Caco-2 (cell line): ENCODE results near the gene OR6X1. TPM values are rescaled to one million over a fixed set of nuclear protein-coding genes. Genes with fewer than 3 reads are reported as not detected.
"Not testable (repeated sequence)": the region's sequence is repeated elsewhere in the genome, so short reads cannot be mapped to it uniquely, and the experiment has no call there.

ENCODE experiments used
- BruUV-seq: library from RNA; stranded (reverse); fragments of 400-500 nt; replicated peaks from 2 replicates; lab custom pipeline; 2021; lab: Mats Ljungman, UMichigan
- CTCF ChIA-PET: fragments of 300-600 bp; sonication (Branson Sonifier 250); formaldehyde crosslinking; loops from one replicate; lab custom pipeline; 2022; ENCODE audit warnings: antibody characterized with exemption; lab: Charles Lee
- POLR2A ChIA-PET: fragments of 300-600 bp; sonication (Branson Sonifier 250); formaldehyde crosslinking; loops from one replicate; lab custom pipeline; 2022; ENCODE audit warnings: antibody characterized with exemption; lab: Charles Lee
- DNase-seq, 2 experiments: peaks; one replicate each; pipeline versions ENCODE4 v3.0.0 to v3.0.0-alpha.2; 2020 to 2022
- H3K27me3 ChIP-seq: replicated peaks from 2 replicates; pipeline ENCODE4 v1.6.0; 2011; ENCODE audit warnings: low read length; ENCODE audit not compliant: control insufficient read depth, insufficient read depth
- H3K36me3 ChIP-seq: 2 replicates; pipeline ENCODE4 v1.5.1; 2011; ENCODE audit warnings: low read length; ENCODE audit not compliant: control insufficient read depth, insufficient read depth
- H3K4me1 ChIP-seq: fragments of 250-450 bp; sonication (Bioruptor Pico); 2 replicates; pipeline ENCODE4 v1.5.1; 2020; ENCODE audit warnings: mild to moderate bottlenecking
- H3K4me3 ChIP-seq: 2 replicates; pipeline ENCODE4 v1.5.1; 2011; ENCODE audit warnings: low read depth, mild to moderate bottlenecking, control low read depth, low read length
- H3K9me3 ChIP-seq: fragments of 250-450 bp; sonication (Bioruptor Pico); 2 replicates; pipeline ENCODE4 v1.5.1; 2020; ENCODE audit warnings: mild to moderate bottlenecking, moderate library complexity
- H3K27ac Mint-ChIP-seq: one replicate; pipeline ENCODE4 v1.8.0; 2022; ENCODE audit warnings: mixed read lengths; ENCODE audit not compliant: unreplicated experiment
- H3K27me3 Mint-ChIP-seq: one replicate; pipeline ENCODE4 v1.8.0; 2022; ENCODE audit warnings: mixed read lengths; ENCODE audit not compliant: insufficient read depth, unreplicated experiment
- H3K36me3 Mint-ChIP-seq: one replicate; pipeline ENCODE4 v1.8.0; 2022; ENCODE audit warnings: mild to moderate bottlenecking, mixed read lengths; ENCODE audit not compliant: insufficient read depth, unreplicated experiment
- H3K4me1 Mint-ChIP-seq: one replicate; pipeline ENCODE4 v1.8.0; 2022; ENCODE audit warnings: low read depth, mixed read lengths; ENCODE audit not compliant: unreplicated experiment
- H3K4me3 Mint-ChIP-seq: one replicate; pipeline ENCODE4 v1.8.0; 2022; ENCODE audit warnings: mild to moderate bottlenecking, moderate library complexity, mixed read lengths; ENCODE audit not compliant: unreplicated experiment
- H3K9me3 Mint-ChIP-seq: one replicate; pipeline ENCODE4 v1.8.0; 2022; ENCODE audit warnings: mixed read lengths; ENCODE audit not compliant: unreplicated experiment
- intact Hi-C: fragments of 100-400 bp; cut with micrococcal nuclease; formaldehyde crosslinking; loops from one replicate; pipeline ENCODE4 v1.10.0; 2022; ENCODE audit not compliant: unreplicated experiment
- total RNA-seq: library from RNA; stranded (reverse); gene quantifications from 2 replicates; pipeline ENCODE4 v1.2.3, GENCODE V29; 2022
- TF ChIP-seq, protein P1 (sequence below), 2 experiments: fragments of 200-600 bp in 1 of 2; IDR thresholded peaks; 1 replicate in 1 of 2; 2 replicates in 1 of 2; pipeline versions ENCODE4 v1.5.1 to v1.8.0; 2011 to 2022; ENCODE audit warnings: antibody characterized with exemption in 1 of 2, control low read depth in 1 of 2, inconsistent platforms in 1 of 2, low read depth in 1 of 2, low read length in 1 of 2, mild to moderate bottlenecking in 1 of 2, moderate library complexity in 1 of 2; ENCODE audit not compliant: insufficient read depth in 1 of 2, severe bottlenecking in 1 of 2, unreplicated experiment in 1 of 2

Gene OR6X1
- total RNA-seq, 1 experiment from 2014 or later = not detected

DNA sequence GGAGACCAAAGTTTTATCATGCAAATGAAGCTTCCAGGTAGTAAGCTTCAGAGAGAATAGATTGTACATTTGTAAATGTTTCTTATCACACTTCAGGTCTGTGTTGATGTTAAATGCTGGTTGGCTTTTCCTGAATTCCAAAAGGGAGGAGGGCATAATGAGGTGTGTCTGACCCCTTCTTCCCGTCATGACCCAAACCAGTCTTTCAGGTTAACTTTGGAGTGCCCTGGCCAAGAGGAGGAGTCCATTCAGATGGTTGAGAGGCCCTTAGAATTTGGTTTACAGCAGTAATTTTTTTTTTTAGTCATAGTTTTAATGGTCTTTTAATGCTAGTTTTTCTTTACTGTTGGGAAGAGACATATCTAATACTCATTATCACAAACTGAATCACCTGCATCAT is 2.5 kb downstream of the OR6X1 start:
- ChIA-PET POLR2A (no interaction called here), CTCF (no interaction called here)
- no peaks in the 10 kb centered on the region for H3K36me3 ChIP-seq
- TF ChIP-seq, protein P1, sequence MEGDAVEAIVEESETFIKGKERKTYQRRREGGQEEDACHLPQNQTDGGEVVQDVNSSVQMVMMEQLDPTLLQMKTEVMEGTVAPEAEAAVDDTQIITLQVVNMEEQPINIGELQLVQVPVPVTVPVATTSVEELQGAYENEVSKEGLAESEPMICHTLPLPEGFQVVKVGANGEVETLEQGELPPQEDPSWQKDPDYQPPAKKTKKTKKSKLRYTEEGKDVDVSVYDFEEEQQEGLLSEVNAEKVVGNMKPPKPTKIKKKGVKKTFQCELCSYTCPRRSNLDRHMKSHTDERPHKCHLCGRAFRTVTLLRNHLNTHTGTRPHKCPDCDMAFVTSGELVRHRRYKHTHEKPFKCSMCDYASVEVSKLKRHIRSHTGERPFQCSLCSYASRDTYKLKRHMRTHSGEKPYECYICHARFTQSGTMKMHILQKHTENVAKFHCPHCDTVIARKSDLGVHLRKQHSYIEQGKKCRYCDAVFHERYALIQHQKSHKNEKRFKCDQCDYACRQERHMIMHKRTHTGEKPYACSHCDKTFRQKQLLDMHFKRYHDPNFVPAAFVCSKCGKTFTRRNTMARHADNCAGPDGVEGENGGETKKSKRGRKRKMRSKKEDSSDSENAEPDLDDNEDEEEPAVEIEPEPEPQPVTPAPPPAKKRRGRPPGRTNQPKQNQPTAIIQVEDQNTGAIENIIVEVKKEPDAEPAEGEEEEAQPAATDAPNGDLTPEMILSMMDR (IDR thresholded peaks at IDR 0.05; ENCODE audit: insufficient read depth in 1 of 2, low read depth in 1 of 2, low read length in 1 of 2, severe bottlenecking in 1 of 2, unreplicated experiment in 1 of 2) = no peak
- H3K4me1 ChIP-seq = 0 out of 2 replicates have a peak, but pooled peaks cover 13% of the 10 kb centered on the region
- H3K27me3 ChIP-seq = no peaks in the 10 kb centered on the region
- Mint-ChIP-seq H3K4me3 (no peak overlapping the region), H3K9me3 (no peaks in the 10 kb centered on the region), H3K27me3 (peaks cover 13% of the 10 kb centered on the region), H3K27ac (no peak overlapping the region), H3K36me3 (no peaks in the 10 kb centered on the region), H3K4me1 (no peaks in the 10 kb centered on the region)
- peaks cover 3% of the 10 kb centered on the region; the same call in 1 of the 2 replicates for H3K9me3 ChIP-seq
- intact Hi-C loops = no loop called here
- BruUV-seq = no TSS peak
- DNase-seq = peak in 1 of 2 experiments; percentile 12
- no peak overlapping the region for H3K4me3 ChIP-seq

DNA sequence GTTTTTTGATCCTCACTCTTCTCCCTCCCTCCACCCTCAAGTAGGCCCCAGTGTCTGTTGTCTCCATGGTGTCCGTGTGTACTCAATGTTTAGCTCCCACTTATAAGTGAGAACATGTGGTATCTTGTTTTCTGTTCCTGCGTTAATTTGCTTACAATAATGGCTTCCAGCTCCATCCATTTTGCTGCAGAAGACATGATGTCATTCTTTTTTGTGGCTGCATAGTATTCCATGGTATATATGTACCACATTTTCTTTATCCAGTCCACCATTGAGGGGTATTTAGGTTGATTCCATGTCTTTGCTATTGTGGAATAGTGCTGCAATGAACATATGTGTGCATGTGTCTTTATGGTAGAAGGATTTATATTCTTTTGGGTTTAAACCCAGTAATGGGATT is 6.0 kb downstream of the OR6X1 start:
- H3K4me1 ChIP-seq = 0 out of 2 replicates have a peak, but pooled peaks cover 13% of the 10 kb centered on the region
- H3K9me3 ChIP-seq, BruUV-seq, H3K36me3 Mint-ChIP-seq, DNase-seq, CTCF ChIA-PET, H3K4me3 ChIP-seq, H3K27me3 ChIP-seq, H3K4me3 Mint-ChIP-seq, H3K9me3 Mint-ChIP-seq, H3K27ac Mint-ChIP-seq, H3K36me3 ChIP-seq, H3K4me1 Mint-ChIP-seq, POLR2A ChIA-PET: not testable (repeated sequence)
- intact Hi-C loops = loop anchor here (10.0 kb wide), 1 partner anchor 446 kb away; no protein-coding TSS in a partner anchor
- H3K27me3 Mint-ChIP-seq = peaks cover 19% of the 10 kb centered on the region

DNA sequence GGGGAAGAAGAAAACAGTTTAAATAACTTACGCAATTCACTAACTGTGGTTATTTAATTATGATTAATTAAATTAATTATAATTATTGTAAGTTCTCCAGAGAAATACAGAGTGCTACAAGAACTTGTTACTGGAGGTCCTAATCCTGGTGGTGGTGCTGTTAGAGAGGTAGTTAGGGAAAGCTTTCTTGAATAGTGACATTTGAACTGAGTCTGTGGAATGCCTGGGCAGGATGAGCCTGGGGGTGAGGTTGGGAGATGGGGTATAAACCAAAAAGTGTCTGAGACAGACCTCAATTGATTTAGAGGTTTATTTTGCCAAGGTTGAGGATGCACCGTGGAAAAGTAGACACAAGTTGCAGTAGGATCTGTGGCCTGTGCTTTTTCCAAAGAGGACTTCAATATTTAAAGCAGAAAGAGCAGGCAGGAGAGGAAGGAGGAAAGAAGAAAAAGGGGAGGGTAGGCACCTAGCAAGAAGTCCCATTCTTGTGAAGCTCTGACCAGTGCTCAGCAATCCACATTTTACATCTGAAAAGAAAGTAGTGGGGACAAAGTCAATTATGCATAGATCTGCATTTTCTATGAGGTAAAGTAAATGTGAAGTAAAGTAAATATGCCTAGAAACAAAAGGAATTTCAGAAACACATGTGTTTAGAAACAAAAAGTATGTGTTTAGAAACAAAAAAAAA is 8.4 kb downstream of the OR6X1 start:
- H3K4me3 Mint-ChIP-seq = no peak overlapping the region
- no peaks in the 10 kb centered on the region for H3K9me3 Mint-ChIP-seq
- DNase-seq = no peak
- POLR2A ChIA-PET = no interaction called here
- BruUV-seq = no TSS peak
- Histone ChIP-seq H3K36me3 (no peaks in the 10 kb centered on the region), H3K9me3 (0 out of 2 replicates have a peak, but pooled peaks cover 3% of the 10 kb centered on the region), H3K4me1 (peaks cover 7% of the 10 kb centered on the region), H3K27me3 (no peaks in the 10 kb centered on the region), H3K4me3 (no peak overlapping the region)
- TF ChIP-seq, protein P1 (IDR thresholded peaks at IDR 0.05; ENCODE audit: insufficient read depth in 1 of 2, low read depth in 1 of 2, low read length in 1 of 2, severe bottlenecking in 1 of 2, unreplicated experiment in 1 of 2) = no peak
- no peaks in the 10 kb centered on the region for H3K4me1 Mint-ChIP-seq
- intact Hi-C loops = loop anchor here (10.0 kb wide), 1 partner anchor 449 kb away; no protein-coding TSS in a partner anchor
- CTCF ChIA-PET = no interaction called here
- no peak overlapping the region for H3K27ac Mint-ChIP-seq
- peaks cover 10% of the 10 kb centered on the region for H3K36me3 Mint-ChIP-seq
- H3K27me3 Mint-ChIP-seq = peaks cover 15% of the 10 kb centered on the region
